Measurements from ENCODE around the gene TMEM53.
A peak's percentile ranks its signal among the peaks of the same experiment; 100 is the strongest.

Gene TMEM53

DNA sequence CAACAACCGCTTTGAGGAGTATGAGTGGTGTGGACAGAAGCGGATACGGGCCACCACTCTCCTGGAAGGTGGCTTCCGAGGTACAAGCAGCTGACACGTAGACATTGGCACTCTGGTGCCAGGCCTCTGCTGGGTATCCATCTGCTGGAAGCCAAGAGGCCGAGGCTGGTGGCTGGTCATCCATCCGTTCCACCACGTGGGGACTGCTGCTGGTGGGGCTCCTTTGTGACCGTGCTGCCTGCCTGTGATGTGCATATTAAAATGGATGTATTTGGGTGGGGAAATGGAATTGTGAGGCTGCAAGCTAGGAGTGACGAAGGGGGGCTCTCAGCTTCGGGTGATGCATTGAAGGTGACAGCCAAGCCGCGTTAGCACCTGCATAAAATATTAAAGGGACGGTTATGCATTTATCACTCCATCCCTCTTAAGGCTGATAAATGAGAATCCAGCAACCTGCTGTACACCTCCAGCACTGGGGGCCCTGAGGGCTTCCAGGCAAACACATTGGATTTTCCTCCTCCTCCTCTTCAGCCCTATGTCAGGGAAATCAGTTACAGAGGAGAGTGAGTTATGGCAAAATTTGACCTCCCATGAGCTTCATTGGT is 38.1 kb downstream of the TMEM53 start:
- Histone ChIP-seq H3K4me3 (ENCODE audit: low read depth, low read length) (no peak overlapping the region), H3K27me3 (ENCODE audit: insufficient read depth, low read depth, severe bottlenecking) (no peaks in the 10 kb centered on the region), H3K36me3 (peaks cover 76% of the 10 kb centered on the region), H3K27ac (peak overlapping the region; percentile 97), H3K9me3 (ENCODE audit: severe bottlenecking) (no peaks in the 10 kb centered on the region)
- TF ChIP-seq, protein P1, sequence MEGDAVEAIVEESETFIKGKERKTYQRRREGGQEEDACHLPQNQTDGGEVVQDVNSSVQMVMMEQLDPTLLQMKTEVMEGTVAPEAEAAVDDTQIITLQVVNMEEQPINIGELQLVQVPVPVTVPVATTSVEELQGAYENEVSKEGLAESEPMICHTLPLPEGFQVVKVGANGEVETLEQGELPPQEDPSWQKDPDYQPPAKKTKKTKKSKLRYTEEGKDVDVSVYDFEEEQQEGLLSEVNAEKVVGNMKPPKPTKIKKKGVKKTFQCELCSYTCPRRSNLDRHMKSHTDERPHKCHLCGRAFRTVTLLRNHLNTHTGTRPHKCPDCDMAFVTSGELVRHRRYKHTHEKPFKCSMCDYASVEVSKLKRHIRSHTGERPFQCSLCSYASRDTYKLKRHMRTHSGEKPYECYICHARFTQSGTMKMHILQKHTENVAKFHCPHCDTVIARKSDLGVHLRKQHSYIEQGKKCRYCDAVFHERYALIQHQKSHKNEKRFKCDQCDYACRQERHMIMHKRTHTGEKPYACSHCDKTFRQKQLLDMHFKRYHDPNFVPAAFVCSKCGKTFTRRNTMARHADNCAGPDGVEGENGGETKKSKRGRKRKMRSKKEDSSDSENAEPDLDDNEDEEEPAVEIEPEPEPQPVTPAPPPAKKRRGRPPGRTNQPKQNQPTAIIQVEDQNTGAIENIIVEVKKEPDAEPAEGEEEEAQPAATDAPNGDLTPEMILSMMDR (IDR thresholded peaks at IDR 0.05; ENCODE audit: low read depth, low read length): no peak
- no peak for DNase-seq

DNA sequence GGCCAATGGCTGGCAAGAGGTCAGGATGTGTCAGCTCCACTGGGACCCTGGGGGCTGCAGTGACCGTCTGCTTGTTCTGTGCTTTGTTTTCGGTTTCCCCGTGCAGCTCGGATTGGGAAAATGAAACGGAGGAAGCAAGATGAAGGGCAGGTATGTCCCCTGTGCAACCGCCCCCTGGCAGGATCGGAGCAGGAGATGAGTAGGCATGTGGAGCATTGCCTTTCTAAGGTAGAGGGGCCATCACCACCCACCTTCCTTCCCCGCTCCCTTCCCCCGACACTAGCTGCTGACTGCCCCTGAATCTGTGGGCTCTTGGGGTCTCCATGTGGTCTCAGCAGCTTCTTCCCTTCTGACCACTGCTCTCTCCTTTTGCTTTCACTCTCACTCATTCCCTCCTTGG is 38.8 kb downstream of the TMEM53 start:
- peaks cover 68% of the 10 kb centered on the region for H3K36me3 ChIP-seq
- H3K27me3 ChIP-seq (ENCODE audit: insufficient read depth, low read depth, severe bottlenecking): no peaks in the 10 kb centered on the region
- no peak overlapping the region for H3K4me3 ChIP-seq (ENCODE audit: low read depth, low read length)
- TF ChIP-seq, protein P1 (IDR thresholded peaks at IDR 0.05; ENCODE audit: low read depth, low read length): no peak
- no peak for DNase-seq
- no peaks in the 10 kb centered on the region for H3K9me3 ChIP-seq (ENCODE audit: severe bottlenecking)
- H3K27ac ChIP-seq: peak overlapping the region; percentile 97

DNA sequence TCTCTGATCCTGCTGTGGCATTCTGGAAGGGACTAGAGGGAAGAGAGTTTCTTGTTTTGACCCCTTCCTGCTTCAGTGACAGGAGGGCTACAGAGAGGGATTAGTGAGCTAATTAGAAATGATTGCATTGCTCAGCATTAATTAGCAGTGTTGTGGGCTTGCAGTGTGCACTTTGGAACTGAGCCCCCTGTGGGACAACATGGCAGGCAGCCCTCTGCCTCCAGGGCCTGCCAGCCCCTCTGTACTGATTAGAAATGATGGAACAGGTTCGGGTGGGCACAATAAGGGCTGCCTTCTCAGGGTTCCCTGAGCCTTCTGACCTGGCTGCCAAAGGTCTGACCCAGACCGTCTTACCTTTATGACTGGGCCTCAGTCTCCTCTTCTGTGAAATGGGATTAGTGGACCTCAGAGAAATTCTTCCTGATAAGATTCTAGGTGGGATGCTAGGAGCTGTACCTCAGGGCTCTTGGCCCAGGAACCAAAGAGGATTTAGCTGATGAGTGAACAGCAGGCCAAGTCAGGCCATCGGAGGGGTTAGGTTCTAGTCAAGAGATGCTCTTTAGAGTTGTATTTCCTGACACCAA is 39.6 kb downstream of the TMEM53 start:
- TF ChIP-seq, protein P1 (IDR thresholded peaks at IDR 0.05; ENCODE audit: low read depth, low read length): no peak
- peak overlapping the region; percentile 97 for H3K27ac ChIP-seq
- H3K4me3 ChIP-seq (ENCODE audit: low read depth, low read length): no peak overlapping the region
- H3K27me3 ChIP-seq (ENCODE audit: insufficient read depth, low read depth, severe bottlenecking): no peaks in the 10 kb centered on the region
- peaks cover 65% of the 10 kb centered on the region for H3K36me3 ChIP-seq
- DNase-seq: no peak
- H3K9me3 ChIP-seq (ENCODE audit: severe bottlenecking): no peaks in the 10 kb centered on the region

GRCh38 chr1:44632598-44632997 is 41.7 kb downstream of the TMEM53 start:
- H3K36me3 ChIP-seq: peaks cover 52% of the 10 kb centered on the region
- no peaks in the 10 kb centered on the region for H3K27me3 ChIP-seq (ENCODE audit: insufficient read depth, low read depth, severe bottlenecking)
- DNase-seq: no peak
- peak overlapping the region; percentile 75 for H3K4me3 ChIP-seq (ENCODE audit: low read depth, low read length)
- H3K27ac ChIP-seq: peak overlapping the region; percentile 98
- no peaks in the 10 kb centered on the region for H3K9me3 ChIP-seq (ENCODE audit: severe bottlenecking)
- TF ChIP-seq, protein P1 (IDR thresholded peaks at IDR 0.05; ENCODE audit: low read depth, low read length): no peak

DNA sequence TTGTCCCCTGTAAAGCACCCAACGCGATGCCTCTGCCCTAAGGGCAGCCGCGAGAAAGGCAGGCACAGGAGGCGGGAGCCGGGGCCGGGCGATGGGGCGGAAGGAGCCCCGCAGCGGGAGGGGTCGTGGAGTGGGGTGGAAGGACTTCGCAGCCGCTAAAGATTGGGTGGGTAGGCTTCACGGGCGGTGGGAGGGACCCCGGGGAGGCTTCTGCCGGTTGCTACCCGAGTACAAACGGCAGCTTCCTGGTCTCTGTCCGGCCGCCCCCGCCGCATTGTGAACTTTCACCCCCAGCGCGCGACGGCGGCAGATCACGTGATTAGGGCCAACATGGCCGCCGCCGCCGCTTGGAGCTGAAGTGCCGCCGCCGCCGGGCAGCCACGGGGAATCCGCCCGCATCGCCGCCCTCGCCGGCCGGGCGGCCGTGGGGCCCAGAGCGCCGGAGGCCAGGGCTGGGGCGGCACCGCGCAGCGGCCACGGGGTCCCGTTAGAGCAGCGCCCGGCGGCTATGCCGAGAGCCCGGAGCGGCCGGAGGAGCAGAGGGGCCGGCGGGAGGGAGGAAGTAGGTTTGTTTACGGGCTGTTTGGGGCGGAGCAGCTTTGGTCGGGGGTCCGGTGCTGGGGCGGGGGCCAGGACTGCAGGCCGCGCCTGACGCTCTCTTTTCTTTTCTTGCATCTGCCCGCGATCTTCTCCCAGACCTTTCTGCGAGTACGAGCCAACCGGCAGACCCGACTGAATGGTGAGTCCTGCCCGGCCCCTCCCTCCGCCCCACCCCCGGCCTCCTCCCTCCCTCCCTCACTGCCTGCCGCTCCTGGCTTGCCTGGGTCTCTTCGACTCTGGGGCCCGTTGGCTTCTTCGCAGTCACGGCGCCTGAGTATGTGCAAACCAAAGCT is 42.4 kb downstream of the TMEM53 start:
- DNase-seq: peak; percentile 89
- Histone ChIP-seq H3K4me3 (ENCODE audit: low read depth, low read length) (peak overlapping the region; percentile 75), H3K9me3 (ENCODE audit: severe bottlenecking) (no peaks in the 10 kb centered on the region), H3K36me3 (peaks cover 46% of the 10 kb centered on the region), H3K27ac (peak overlapping the region; percentile 98), H3K27me3 (ENCODE audit: insufficient read depth, low read depth, severe bottlenecking) (no peaks in the 10 kb centered on the region)
- TF ChIP-seq, protein P1 (IDR thresholded peaks at IDR 0.05; ENCODE audit: low read depth, low read length): no peak

Data from WERI-Rb-1 (cell line).